Duodenal mucosa (tissue), 2 donors: Measurements from ENCODE around the gene ATAD3B.

Experiments used
- H3K27ac ChIP-seq: one replicate; pipeline ENCODE4 v1.7.0; 2013; ENCODE audit warnings: low read depth, low read length
- H3K27me3 ChIP-seq, 2 donors: one replicate each; pipeline ENCODE4 v1.7.0; 2013; ENCODE audit warnings: low read length in 2 of 2, control low read depth in 1 of 2; ENCODE audit not compliant: insufficient read depth in 2 of 2, control insufficient read depth in 1 of 2
- H3K36me3 ChIP-seq, 2 donors: one replicate each; pipeline ENCODE4 v1.7.0; 2013; ENCODE audit warnings: low read length in 2 of 2, control low read depth in 1 of 2; ENCODE audit not compliant: insufficient read depth in 2 of 2, control insufficient read depth in 1 of 2
- H3K4me1 ChIP-seq, 2 donors: one replicate each; pipeline ENCODE4 v1.7.0; 2013; ENCODE audit warnings: low read length in 2 of 2, control low read depth in 1 of 2; ENCODE audit not compliant: insufficient read depth in 2 of 2, control insufficient read depth in 1 of 2
- H3K4me3 ChIP-seq, 2 donors: one replicate each; pipeline ENCODE4 v1.7.0; 2013; ENCODE audit warnings: low read length in 2 of 2, low read depth in 1 of 2
- H3K9ac ChIP-seq, 2 donors: one replicate each; pipeline ENCODE4 v1.7.0; 2013; ENCODE audit warnings: low read length in 2 of 2, low read depth in 1 of 2
- H3K9me3 ChIP-seq, 2 donors: one replicate each; pipeline ENCODE4 v1.7.0; 2013; ENCODE audit warnings: low read length in 2 of 2, control low read depth in 1 of 2; ENCODE audit not compliant: control insufficient read depth in 1 of 2

The ATAD3B gene

DNA sequence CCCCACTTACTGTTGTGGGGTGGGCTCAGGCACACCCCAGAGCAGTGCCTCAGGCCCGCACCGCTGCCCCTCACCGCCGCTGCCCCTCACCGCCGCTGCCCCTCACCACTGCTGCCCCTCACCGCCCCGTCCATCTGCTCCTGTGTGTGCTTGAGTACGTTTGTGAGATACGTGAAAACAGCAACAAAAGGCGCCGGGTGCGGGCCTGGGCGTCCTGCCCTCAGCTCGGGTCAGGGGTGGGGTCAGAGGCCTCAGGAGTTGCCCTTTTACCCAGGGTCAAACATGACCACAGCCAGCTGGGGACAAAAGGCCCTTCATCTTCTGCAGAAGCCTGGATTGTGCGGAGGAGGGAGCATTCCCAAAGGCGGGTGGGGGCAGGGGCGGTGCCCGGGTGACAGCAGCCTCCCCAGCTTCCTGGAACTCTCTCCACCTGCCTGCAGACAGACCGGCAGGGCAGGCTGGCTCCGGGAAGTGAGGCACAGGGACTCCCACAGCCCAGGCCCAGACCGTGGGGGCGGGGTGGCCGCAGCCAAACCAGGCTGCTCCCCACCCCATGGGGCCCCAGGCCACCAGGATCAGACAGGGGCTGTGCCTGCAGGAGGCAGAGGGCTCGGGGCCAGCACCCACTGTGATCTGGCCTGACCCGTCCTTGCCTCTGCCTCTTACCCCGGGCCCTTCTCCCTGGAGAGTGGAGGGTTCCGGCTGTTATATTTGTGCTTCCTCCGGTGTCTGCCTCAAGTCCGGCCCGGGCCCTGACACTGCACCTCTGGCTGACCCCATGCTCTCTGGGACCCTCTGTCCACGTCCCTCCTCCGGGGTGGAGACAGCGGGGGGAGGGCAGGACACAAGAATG lies 38.4 kb upstream of the ATAD3B start:
- Histone ChIP-seq H3K4me1 (peaks cover 45 to 56% of the 10 kb centered on the region in 2 donors), H3K27ac (peak overlapping the region; percentile 71), H3K9ac (peak overlapping the region; percentile 4 to 61), H3K4me3 (peak overlapping the region; percentile 7 to 13), H3K27me3 (peaks cover 6 to 12% of the 10 kb centered on the region in 2 donors), H3K36me3 (no peaks in the 10 kb centered on the region), H3K9me3 (no peaks in the 10 kb centered on the region)

DNA sequence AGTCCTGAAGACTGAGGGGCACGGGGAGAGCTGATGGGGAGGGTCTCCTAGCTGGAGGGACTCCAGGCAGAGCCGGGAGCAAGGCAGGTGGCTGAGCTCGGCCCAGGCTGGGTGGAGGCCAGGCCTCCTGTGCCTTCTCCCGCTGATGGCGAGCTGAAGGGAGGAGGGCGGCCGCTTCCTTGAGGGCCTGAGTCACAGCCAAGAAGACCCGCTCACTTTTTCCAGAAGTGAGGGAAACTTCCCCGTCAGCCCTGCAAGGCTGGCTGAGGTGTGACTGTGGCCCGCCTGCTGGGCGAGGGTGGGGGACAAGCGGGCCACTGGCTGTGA lies 37.8 kb upstream of the ATAD3B start:
- H3K27ac ChIP-seq: peak overlapping the region; percentile 78
- H3K9ac ChIP-seq: peak overlapping the region in 1 of 2 donors; percentile 61
- no peaks in the 10 kb centered on the region for H3K9me3 ChIP-seq
- H3K4me1 ChIP-seq: peaks cover 50 to 56% of the 10 kb centered on the region in 2 donors
- H3K4me3 ChIP-seq: peak overlapping the region in 1 of 2 donors; percentile 7
- peaks cover 6 to 9% of the 10 kb centered on the region in 2 donors for H3K27me3 ChIP-seq
- no peaks in the 10 kb centered on the region for H3K36me3 ChIP-seq

DNA sequence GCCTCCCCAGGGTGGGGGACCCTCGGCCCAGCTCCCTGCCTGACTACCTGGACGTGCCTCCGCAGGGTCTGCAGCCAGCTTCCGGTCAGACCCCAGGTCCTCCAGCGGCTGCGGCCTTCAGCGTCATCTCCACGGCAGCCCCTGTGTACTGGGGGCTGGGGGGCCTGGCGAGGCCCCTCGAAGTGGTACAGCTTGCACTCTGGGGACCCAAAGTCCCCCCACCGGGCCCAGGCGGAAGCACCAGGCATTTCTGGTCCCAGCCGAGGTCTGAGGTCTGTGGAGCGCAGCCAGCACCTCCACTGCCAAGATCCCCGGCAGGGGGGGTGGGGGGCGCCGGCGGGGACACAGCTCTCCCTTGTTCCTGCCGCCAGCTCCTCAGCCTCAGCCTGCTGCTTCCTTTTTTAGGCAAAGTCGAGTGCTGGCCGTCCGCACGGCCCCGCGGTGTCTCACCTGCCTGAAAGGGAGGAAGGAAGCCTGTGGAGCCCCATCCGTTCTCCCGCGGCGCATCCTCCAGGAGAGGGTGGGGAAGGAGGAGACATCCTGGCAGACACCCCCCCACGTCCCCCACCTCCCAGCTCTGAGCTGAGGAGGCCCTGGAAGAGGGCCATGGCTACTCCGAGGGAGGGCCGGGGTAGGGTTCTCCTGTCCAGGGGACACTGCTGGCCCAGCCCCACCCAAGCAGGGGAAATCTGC lies 37.3 kb upstream of the ATAD3B start:
- Histone ChIP-seq H3K4me3 (no peak overlapping the region), H3K36me3 (no peaks in the 10 kb centered on the region), H3K27me3 (peaks cover 6 to 9% of the 10 kb centered on the region in 2 donors), H3K27ac (peak overlapping the region; percentile 78), H3K9ac (peak overlapping the region in 1 of 2 donors; percentile 61), H3K4me1 (peaks cover 50 to 56% of the 10 kb centered on the region in 2 donors), H3K9me3 (no peaks in the 10 kb centered on the region)

DNA sequence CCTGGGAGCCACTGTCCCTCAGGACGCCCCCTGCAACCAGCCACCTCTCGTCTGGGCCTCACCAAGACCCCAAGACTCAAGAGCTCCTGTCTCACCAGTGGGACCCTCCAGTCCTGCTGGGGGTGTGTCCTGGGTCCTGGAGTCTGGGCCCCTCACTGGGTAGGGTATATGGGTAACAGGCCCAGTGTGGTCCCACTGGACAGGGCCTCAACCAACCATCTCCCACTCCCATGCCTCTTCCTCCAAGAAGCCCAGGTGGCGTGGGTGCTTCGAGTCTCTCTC lies 36.8 kb upstream of the ATAD3B start:
- peak overlapping the region; percentile 62 for H3K27ac ChIP-seq
- H3K36me3 ChIP-seq: no peaks in the 10 kb centered on the region
- peaks cover 50 to 56% of the 10 kb centered on the region in 2 donors for H3K4me1 ChIP-seq
- no peaks in the 10 kb centered on the region for H3K9me3 ChIP-seq
- no peak overlapping the region for H3K9ac ChIP-seq
- no peak overlapping the region for H3K4me3 ChIP-seq
- peaks cover 6 to 9% of the 10 kb centered on the region in 2 donors for H3K27me3 ChIP-seq

DNA sequence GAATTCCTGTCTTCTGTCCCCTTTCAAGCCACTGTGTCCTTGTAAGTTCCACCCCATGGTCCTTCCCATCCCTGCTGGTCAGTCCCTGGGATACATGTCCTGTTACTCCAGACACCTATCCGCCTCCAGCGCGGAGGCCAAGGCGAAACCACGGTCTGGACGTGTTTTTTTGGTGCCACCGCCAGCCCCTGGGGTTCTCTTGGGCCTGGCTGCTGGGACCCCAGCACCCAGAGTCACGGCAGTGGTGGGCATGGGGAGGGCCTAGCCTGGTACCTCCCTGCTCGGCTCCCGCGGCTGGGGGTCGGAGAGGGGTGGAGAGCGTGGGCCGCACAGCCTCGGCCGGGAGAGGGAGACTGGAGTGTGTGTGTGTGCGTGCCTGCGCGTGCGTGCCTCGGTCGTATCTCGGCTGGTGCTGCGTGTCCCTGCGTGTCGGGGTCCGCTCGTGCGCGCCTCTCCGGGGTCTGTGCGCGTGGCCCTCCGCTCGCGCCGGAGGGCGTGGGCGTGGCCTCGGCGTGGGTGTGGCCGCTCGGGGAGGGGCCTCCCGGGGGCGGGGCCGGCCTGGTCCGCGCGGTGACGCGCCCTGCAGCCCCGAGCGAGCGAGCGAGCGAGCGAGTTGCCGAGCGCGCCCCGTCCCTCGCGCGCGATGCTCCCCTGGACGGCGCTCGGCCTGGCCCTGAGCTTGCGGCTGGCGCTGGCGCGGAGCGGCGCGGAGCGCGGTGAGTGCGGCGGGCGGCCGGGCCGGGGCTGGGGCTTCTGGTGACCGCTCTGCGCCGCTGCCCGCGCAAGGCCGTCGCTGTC lies 36.3 kb upstream of the ATAD3B start, which contains the start of gene VWA1:
Gene VWA1, plus strand, starts transcription at position 585 of the 798 bp plus-strand sequence. Its CDS starts 59 bp downstream, at position 644.
- Histone ChIP-seq H3K27me3 (peaks cover 6 to 9% of the 10 kb centered on the region in 2 donors), H3K4me1 (peaks cover 50 to 56% of the 10 kb centered on the region in 2 donors), H3K27ac (peak within 1 kb of the TSS; percentile 62), H3K9me3 (no peaks in the 10 kb centered on the region), H3K9ac (peak within 1 kb of the TSS; percentile 33 to 38), H3K4me3 (peak within 1 kb of the TSS; percentile 55 to 65), H3K36me3 (no peaks in the 10 kb centered on the region)

DNA sequence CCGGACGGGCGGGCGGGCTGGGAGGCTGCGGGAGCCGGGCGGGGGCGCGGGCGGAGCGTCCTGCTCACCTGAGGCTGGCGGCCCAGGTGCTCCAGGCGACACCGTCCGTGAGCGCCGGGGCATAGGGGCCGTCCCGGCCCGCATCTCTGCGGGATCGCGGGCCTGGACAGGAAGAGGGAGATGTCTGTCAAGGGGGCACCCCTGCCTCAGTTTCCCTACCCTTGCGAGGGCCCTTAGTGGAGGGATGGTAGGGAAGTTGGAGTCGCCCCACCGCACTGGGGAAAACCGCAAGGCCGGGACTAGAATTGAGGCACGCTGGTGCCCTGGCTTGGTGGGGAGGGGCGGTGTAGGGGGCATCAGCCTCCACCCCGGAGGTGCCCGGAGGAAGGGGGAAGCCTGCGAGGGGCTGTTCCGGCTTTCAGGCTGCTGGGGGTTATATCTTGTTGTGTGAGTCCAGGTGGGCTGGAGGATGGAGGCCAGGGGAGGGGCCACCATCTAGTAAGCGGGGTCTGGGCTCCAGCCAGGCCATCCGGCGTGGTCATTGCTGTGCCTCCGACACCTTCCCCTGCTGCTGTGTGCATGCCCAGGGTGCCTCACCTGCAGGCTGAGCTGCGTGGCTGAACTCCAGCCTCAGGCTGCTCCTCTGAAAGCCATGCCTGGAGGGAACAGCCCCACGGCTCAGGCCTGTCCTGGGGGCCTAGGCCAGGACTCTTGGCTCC lies 35.5 kb upstream of the ATAD3B start:
- Histone ChIP-seq H3K36me3 (no peaks in the 10 kb centered on the region), H3K9ac (peak overlapping the region; percentile 33 to 38), H3K4me3 (peak overlapping the region; percentile 40 to 47), H3K27ac (no peak overlapping the region), H3K27me3 (peaks cover 6 to 9% of the 10 kb centered on the region in 2 donors), H3K4me1 (peaks cover 57 to 64% of the 10 kb centered on the region in 2 donors), H3K9me3 (no peaks in the 10 kb centered on the region)

DNA sequence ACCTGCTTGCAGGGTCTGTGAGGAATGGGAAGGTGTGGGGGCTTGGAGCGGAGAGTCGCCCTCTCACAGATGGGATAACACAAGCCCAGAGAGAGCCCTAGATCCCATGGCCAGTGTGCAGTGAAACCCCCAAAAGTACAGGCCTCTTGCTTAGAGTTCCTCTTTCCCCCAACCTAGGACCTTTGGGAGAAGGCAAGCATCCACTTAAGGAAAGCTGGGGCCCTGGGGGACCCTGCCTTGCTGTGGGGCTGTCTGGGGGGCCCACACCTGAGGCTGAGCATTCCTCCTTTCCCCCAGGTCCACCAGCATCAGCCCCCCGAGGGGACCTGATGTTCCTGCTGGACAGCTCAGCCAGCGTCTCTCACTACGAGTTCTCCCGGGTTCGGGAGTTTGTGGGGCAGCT lies 34.9 kb upstream of the ATAD3B start:
- Histone ChIP-seq H3K36me3 (no peaks in the 10 kb centered on the region), H3K9ac (peak overlapping the region; percentile 33 to 38), H3K9me3 (no peaks in the 10 kb centered on the region), H3K27ac (no peak overlapping the region), H3K27me3 (peaks cover 6 to 9% of the 10 kb centered on the region in 2 donors), H3K4me3 (peak overlapping the region; percentile 40 to 47), H3K4me1 (peaks cover 57 to 65% of the 10 kb centered on the region in 2 donors)

DNA sequence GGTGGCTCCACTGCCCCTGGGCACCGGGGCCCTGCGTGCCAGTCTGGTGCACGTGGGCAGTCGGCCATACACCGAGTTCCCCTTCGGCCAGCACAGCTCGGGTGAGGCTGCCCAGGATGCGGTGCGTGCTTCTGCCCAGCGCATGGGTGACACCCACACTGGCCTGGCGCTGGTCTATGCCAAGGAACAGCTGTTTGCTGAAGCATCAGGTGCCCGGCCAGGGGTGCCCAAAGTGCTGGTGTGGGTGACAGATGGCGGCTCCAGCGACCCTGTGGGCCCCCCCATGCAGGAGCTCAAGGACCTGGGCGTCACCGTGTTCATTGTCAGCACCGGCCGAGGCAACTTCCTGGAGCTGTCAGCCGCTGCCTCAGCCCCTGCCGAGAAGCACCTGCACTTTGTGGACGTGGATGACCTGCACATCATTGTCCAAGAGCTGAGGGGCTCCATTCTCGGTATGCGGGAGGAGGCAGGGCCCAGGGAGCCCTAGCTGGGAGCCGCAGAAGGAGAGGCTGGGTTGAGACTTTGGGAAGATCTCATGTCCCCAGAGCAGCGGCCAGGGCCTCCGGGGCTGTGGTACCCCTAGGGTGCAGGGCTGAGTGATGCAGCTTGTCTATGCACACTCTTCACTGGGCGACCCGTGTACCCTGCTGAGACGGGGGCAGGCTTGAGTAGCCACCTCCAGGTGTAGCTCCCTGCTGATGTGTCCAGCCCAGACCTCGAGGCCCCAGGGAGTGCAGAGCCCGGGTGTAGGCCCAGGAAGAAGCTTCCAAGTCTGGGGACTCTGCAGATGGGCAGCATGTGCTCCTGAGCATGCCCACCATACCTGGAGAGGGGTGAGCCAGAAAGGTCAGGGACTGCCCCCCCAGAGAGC lies 34.3 kb upstream of the ATAD3B start:
- Histone ChIP-seq H3K4me3 (peak overlapping the region in 1 of 2 donors; percentile 47), H3K9me3 (no peaks in the 10 kb centered on the region), H3K27me3 (peaks cover 6 to 9% of the 10 kb centered on the region in 2 donors), H3K36me3 (no peaks in the 10 kb centered on the region), H3K9ac (peak overlapping the region in 1 of 2 donors; percentile 11), H3K4me1 (peaks cover 51 to 60% of the 10 kb centered on the region in 2 donors), H3K27ac (no peak overlapping the region)

DNA sequence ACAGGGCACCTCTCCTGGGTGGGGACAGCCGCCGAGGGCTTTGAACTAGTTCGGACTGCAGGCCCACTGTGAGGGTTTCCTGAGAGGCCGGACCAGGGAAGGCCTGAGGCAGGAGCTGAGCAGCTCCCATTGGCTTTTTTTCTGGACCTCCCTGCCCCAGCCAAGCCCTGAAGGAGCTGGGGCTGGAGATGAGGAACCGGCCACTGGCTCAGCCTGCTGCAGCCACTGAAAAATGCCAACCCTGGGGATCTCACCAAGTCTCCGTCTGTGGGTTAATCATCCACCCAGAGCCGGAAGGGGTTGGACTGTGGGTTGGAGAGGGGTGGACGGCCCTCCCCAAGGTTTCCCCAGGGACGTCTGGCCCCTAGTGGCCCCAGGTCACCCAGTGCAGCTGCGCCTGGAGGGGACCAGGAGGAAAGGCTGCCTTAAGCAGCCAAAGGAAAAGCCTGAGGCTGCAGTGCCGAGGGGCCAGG lies 33.6 kb upstream of the ATAD3B start:
- Histone ChIP-seq H3K27ac (no peak overlapping the region), H3K36me3 (no peaks in the 10 kb centered on the region), H3K27me3 (peaks cover 6 to 9% of the 10 kb centered on the region in 2 donors), H3K4me3 (peak overlapping the region; percentile 21 to 45), H3K9me3 (no peaks in the 10 kb centered on the region), H3K9ac (peak overlapping the region in 1 of 2 donors; percentile 11), H3K4me1 (peaks cover 46 to 53% of the 10 kb centered on the region in 2 donors)
